ENCODE measurements around the gene ARF6.

ARF6 gene

DNA sequence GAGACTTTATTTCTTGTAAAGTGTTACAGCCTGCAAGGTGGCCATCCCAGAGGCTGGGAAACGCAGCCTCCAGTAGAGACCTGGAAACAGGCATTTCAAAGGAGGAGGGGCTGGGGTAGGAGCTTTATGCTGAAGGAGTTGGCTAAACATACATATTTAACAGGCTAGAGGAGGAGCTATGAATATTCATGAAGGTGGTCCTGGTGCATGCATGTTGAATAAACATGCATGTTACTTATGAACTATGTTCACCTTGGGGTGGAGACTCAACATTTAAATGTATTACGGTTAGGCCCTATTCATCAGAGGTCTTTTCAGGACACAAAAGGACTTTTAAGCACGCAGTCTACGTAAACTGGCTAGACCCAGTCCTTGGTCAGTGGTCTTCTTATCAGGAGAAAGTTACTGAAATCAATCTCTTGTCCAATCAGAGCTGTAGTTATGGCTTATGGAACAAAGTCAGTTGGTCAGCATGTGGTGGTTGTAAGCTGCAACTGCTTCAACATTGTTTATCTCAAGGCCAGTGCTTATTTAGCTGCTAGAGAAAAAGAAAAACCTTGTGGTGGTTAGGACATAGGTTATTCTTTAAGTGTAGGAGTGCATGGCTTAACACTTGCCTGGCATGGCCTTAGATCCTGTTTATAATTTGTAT is 11.4 kb upstream of the ARF6 start:
- CTCF ChIA-PET = interaction anchor here (0.7 to 1.2 kb wide), 4 partner anchors 16 to 71 kb away, joined by 3 to 7 read pairs (median 4); no protein-coding TSS in a partner anchor
- POLR2A ChIA-PET (ENCODE audit: low non-redundant PET) = no interaction called here

DNA sequence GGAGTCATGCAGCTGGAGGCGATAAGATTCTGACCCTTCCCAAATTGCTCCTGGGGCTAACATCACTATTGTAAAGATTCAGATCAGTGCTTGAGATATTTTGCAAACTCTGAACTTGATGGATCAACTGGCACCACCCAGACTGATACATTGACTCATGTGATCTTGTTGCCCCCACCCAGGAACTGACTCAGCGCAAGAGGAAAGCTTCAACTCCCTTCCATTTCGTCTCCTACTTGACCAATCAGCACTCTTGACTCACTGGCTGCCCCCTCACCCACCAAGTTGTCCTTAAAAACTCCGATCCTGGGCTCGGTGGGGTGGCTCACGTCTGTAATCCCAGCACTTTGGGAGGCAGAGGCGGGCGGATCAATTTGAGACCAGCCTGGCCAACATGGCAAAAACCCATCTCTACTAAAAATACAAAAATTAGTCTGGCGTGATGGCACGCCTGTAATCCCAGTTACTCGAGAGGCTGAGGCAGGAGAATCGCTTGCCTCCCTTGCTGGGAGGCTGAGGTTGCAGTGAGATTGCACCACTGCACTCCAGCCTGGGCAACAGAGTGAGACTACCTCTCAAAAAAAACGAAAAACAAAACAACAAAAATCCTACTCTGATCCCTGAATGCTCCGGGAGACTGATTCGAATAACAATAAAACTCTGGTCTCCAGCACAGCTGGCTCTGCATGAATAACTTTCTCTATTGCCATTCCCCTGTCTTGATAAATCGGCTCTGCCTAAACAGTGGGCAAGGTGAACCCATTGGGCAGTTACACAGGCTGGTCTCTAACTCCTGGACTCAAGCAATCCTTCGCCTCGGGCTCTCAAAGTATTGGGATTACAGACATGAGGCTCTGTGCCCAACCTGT is 9.8 kb upstream of the ARF6 start:
- H3K27ac ChIP-seq = peak overlapping the region; percentile 59
- TF ChIP-seq CTCF (conservative IDR thresholded peaks at IDR 0.05; ENCODE audit: low read depth) = no peak
- DNase-seq (ENCODE audit: low spot score) = no peak
- CTCF ChIA-PET = no interaction called here
- POLR2A ChIA-PET (ENCODE audit: low non-redundant PET) = no interaction called here

More for the DNA sequence above, 11.4 kb upstream of the ARF6 start:
- DNase-seq (ENCODE audit: low spot score) = no peak
- no peak overlapping the region for H3K27ac ChIP-seq
- no peak for TF ChIP-seq CTCF (conservative IDR thresholded peaks at IDR 0.05; ENCODE audit: low read depth)

DNA sequence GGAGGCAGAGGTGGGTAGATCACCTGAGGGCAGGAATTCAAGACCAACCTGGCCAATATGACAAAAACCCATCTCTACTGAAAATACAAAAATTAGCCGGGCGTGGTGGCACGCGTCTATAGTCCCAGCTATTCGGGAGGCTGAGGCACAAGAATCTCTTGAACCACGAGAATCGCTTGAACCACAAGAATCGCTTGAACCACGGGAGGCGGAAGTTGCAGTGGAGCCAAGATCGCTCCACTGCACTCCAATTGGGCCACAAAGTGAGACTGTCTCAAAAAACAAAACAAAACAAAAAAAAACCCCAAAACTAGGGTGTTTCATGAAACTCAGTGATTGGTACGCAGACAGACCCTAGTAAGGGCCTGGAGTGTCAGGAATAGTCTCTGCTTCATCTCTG is 6.4 kb upstream of the ARF6 start:
- ChIA-PET POLR2A (ENCODE audit: low non-redundant PET) (no interaction called here), CTCF (no interaction called here)
- no peak overlapping the region for H3K27ac ChIP-seq
- no peak for DNase-seq (ENCODE audit: low spot score)
- TF ChIP-seq CTCF (conservative IDR thresholded peaks at IDR 0.05; ENCODE audit: low read depth) = no peak

DNA sequence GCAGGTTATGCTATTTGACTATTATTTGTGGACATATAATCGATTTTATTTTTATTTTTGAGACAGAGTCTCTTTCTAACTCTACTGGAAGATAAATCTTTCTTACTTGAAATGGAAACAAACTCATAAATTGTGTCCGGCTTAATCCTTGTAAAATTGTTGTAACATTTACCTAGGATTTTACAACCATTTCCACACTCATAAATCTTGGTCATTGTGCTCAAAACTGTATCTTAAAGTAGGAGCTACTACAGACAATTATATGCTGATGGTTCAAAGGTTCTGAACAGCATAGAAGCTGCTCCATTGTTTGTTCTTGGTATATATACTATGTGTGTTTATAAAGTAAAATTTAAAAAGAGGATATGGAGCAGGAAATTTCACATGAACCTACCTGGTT is 4.6 kb upstream of the ARF6 start:
- ChIA-PET POLR2A (ENCODE audit: low non-redundant PET) (no interaction called here), CTCF (interaction anchor here (0.8 to 1.0 kb wide), 3 partner anchors 8 to 26 kb away, joined by 3 to 5 read pairs (median 4); no protein-coding TSS in a partner anchor)
- no peak for DNase-seq (ENCODE audit: low spot score)
- no peak overlapping the region for H3K27ac ChIP-seq
- TF ChIP-seq CTCF (conservative IDR thresholded peaks at IDR 0.05; ENCODE audit: low read depth) = no peak

GRCh38 chr14:49892301-49892635 is 614 bp upstream of the ARF6 start:
- DNase-seq (ENCODE audit: low spot score) = no peak
- no peak for TF ChIP-seq CTCF (conservative IDR thresholded peaks at IDR 0.05; ENCODE audit: low read depth)
- ChIA-PET CTCF (interaction anchor here (0.5 to 1.9 kb wide), 8 partner anchors 27 to 244 kb away, joined by 3 to 7 read pairs (median 3); partner anchors contain the start of genes NEMF and VCPKMT), POLR2A (ENCODE audit: low non-redundant PET) (interaction anchor here (0.7 to 1.2 kb wide), 5 partner anchors 12 to 109 kb away, joined by 3 to 9 read pairs (median 4); no protein-coding TSS in a partner anchor)
- H3K27ac ChIP-seq = peak overlapping the region; percentile 97

All from RWPE1 (cell line).